GM19193 (cell line): ENCODE results near the gene GTF2A2.

Experiments used
- POLR2A ChIP-seq: IDR thresholded peaks from 4 replicates; pipeline ENCODE4 v1.6.1; 2011; ENCODE audit not compliant: insufficient read depth, insufficient read length; ENCODE audit errors: extremely low read depth

Gene GTF2A2

DNA sequence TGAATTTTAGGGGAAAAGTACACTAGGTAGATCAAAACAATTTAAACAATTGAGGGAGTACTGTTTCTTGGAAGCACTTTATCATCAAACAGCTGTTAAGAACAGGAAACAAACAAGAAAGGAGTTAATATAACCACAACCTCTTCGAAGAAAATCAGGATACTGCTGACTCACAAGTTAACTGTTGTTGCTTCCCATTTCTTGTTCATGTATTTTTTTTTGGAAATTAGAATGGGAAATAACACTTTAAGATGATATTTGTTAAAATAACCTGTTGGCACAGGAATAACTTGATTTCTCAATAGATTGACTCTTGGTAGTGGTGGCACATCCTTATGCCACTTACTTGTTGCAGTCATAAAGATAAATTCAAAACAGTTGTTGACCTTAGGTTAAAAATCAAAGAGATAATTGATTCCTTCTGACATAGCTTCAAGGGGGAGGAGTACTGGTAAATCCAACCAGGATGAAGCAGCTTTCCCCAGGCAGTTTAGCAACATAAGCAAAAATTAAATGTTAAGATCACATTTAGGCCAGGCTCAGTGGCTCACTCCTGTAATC lies 28.5 kb upstream of the GTF2A2 start:
- no peak for TF ChIP-seq POLR2A

GRCh38 chr15:59680870-59681269 lies 23.6 kb upstream of the GTF2A2 start:
- TF ChIP-seq POLR2A = no peak

DNA sequence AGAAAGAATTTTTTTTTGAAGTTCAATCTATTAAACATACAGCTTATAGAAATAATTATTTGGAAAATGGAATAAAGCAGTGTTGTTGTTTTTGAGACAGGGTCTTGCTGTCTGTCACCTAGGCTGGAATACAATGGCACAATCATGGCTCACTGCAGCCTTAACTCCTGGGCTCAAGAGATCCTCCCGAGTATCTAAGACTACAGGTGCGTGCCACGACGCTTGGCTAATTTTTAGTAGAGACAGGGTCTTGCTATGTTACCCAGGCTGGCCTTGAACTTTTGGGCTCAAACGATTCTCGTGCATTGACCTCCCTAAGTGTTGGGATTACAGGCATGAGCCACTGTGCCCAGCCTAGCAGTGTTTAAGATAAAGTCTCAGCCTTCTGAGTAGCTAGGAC lies 23.0 kb upstream of the GTF2A2 start:
- no peak for TF ChIP-seq POLR2A

GRCh38 chr15:59678620-59679019 lies 21.3 kb upstream of the GTF2A2 start:
- TF ChIP-seq POLR2A = no peak

GRCh38 chr15:59678172-59678571 lies 20.9 kb upstream of the GTF2A2 start:
- TF ChIP-seq POLR2A = no peak

GRCh38 chr15:59676565-59676964 lies 19.2 kb upstream of the GTF2A2 start:
- no peak for TF ChIP-seq POLR2A

GRCh38 chr15:59674361-59674877 lies 17.1 kb upstream of the GTF2A2 start:
- TF ChIP-seq POLR2A = no peak

GRCh38 chr15:59668556-59668955 lies 11.2 kb upstream of the GTF2A2 start:
- no peak for TF ChIP-seq POLR2A

GRCh38 chr15:59662260-59662659 lies 4.9 kb upstream of the GTF2A2 start:
- no peak for TF ChIP-seq POLR2A

DNA sequence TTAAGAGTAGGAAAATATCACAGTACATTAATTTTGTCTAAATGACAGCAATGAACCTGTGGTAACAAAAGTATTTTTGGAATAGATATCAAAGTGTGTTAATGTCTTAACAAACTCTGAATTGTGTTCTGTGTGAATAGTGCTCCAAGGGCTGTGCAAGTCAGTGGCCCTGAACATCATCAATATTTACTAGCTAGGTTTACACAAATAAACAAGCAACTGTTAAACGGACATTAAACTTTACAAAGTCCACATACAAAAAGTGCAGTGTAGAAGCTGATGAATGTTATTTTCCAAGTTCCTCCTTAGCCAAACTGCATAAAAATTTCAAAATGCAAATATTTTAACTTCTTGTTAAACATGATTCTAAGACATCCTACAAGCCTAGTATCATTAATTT lies 2.1 kb upstream of the GTF2A2 start:
- no peak for TF ChIP-seq POLR2A

GRCh38 chr15:59657635-59658125 lies 365 bp upstream of the GTF2A2 start:
- TF ChIP-seq POLR2A = no peak

GRCh38 chr15:59654046-59654445 lies 3.3 kb downstream of the GTF2A2 start:
- no peak for TF ChIP-seq POLR2A

DNA sequence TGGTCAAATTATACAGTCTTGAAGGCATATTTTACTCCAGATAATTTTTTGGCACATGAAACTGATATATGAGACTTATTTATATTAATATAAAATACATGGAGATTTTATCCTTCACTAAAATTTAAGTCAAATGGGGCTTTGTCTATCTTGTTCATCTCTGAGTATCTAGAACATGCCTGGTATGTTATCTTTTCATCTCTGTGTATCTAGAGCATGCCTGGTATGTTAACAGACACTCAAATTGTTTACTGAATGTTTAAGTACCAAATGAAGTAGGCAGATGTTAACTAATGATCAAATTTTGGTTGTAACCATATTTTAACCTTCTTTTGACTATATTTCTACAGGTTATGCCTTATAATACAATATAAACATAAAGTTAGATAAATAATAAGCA lies 7.7 kb downstream of the GTF2A2 start:
- no peak for TF ChIP-seq POLR2A

GRCh38 chr15:59647085-59647484 lies 10.2 kb downstream of the GTF2A2 start:
- no peak for TF ChIP-seq POLR2A

DNA sequence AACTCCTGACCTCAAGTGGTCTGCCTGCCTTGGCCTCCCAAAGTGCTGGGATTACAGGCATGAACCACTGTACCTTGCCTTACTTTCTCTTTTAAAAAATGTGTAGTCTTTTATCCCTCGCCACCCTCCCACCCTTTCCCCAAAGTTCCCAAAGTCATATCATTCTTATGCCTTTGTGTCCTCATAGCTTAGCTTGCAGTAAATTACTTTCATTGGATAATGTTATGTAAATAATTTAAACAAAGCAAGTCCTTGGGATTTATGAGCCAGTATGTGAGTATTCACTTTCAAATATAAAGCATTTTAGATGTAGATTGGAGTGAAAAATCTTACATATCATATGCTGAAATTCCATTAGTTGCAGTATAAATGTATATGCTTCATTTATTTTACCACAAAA lies 11.0 kb downstream of the GTF2A2 start:
- TF ChIP-seq POLR2A = no peak

DNA sequence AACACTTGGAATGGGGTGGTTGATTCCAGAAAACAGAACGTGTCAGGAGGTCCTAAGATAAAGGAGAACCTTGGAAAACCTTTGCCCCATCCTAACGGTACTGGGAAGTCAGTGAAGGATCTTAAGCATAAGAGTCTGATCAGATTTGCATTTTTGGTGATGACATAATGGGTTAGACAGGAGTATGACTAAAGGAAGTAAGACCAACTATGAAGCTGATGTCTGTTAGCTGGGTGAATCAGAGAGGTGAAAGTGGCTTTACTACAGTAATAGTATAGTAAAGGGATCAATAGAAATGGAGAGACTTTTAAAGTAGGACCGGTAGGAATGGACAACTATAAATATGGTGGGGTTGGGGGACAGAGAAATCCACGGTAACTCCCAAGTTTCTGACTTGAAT lies 12.6 kb downstream of the GTF2A2 start:
- no peak for TF ChIP-seq POLR2A

DNA sequence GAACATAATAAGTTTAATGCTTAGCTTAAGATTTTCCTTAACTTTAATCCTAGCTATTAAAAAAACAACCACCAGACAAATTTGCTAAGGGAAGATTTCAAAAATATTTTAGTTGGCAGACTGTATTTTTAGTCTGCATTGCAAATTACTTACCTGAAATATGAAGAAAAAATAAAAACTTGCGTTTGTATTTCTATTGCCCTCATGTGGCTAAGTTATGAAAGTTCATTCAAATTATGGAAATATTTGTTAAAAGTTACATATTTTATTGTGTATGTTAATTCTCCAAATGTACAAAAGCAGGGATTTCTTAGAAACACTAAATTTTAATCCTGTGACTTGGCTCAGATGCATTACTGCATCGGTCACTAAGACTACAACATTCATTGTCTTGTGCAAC lies 15.0 kb downstream of the GTF2A2 start:
- TF ChIP-seq POLR2A = no peak
